Fibroblast of mammary gland (primary cell): ENCODE data around the gene RFNG.

Experiments used
- DNase-seq: peaks from one replicate; pipeline ENCODE4 v3.0.0-alpha.2; 2010; ENCODE audit warnings: low read depth
- H3K4me3 ChIP-seq: 2 replicates; pipeline ENCODE4 v1.5.1; 2011; ENCODE audit warnings: low read depth, mild to moderate bottlenecking, low read length, moderate library complexity; ENCODE audit not compliant: control insufficient read depth
- TF ChIP-seq, protein P1 (sequence below): conservative IDR thresholded peaks from 2 replicates; pipeline ENCODE4 v1.5.1; 2011; ENCODE audit warnings: low read depth, low read length, inconsistent platforms; ENCODE audit not compliant: control insufficient read depth, insufficient read depth

Gene RFNG

GRCh38 chr17:82013341-82013740 is 38.3 kb downstream of the RFNG start:
- H3K4me3 ChIP-seq = no peak overlapping the region
- DNase-seq = no peak
- TF ChIP-seq, protein P1, sequence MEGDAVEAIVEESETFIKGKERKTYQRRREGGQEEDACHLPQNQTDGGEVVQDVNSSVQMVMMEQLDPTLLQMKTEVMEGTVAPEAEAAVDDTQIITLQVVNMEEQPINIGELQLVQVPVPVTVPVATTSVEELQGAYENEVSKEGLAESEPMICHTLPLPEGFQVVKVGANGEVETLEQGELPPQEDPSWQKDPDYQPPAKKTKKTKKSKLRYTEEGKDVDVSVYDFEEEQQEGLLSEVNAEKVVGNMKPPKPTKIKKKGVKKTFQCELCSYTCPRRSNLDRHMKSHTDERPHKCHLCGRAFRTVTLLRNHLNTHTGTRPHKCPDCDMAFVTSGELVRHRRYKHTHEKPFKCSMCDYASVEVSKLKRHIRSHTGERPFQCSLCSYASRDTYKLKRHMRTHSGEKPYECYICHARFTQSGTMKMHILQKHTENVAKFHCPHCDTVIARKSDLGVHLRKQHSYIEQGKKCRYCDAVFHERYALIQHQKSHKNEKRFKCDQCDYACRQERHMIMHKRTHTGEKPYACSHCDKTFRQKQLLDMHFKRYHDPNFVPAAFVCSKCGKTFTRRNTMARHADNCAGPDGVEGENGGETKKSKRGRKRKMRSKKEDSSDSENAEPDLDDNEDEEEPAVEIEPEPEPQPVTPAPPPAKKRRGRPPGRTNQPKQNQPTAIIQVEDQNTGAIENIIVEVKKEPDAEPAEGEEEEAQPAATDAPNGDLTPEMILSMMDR = no peak

DNA sequence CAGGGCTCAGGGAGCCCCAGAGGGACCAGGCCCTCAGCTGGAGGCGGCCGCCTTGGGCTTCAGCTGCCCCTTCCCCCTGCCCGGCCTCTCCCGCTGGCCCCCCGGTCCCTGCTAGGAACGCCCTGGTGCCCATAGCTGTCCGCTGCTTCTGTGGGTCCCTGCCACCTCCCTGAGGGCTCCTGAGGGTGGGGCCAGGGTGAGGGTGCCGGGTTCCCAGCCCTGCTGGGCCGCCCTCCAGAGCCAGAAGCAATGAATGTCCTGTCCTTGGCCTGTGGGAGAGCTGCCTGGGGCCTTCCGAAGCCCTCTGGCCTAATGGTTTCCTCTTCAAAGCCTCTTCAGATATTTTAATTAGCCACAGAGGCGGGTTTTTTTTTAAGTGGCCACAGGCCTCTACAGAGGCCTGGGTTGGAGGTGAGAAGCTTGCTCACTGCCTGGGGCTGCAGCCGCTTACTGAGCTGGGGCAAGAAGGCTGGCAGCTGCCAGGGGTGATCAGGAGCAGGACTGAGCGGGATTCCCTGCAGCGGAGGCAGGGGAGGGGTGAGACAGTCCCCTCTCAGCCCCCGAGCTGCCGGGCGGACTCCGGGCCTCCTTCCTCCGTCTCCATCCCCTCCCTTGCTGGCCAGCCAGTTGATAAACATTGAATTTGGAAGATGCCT is 38.8 kb downstream of the RFNG start:
- no peak for DNase-seq
- TF ChIP-seq, protein P1 = no peak
- H3K4me3 ChIP-seq = no peak overlapping the region

GRCh38 chr17:82012261-82012639 is 39.4 kb downstream of the RFNG start:
- no peak overlapping the region for H3K4me3 ChIP-seq
- DNase-seq = no peak
- TF ChIP-seq, protein P1 = no peak

DNA sequence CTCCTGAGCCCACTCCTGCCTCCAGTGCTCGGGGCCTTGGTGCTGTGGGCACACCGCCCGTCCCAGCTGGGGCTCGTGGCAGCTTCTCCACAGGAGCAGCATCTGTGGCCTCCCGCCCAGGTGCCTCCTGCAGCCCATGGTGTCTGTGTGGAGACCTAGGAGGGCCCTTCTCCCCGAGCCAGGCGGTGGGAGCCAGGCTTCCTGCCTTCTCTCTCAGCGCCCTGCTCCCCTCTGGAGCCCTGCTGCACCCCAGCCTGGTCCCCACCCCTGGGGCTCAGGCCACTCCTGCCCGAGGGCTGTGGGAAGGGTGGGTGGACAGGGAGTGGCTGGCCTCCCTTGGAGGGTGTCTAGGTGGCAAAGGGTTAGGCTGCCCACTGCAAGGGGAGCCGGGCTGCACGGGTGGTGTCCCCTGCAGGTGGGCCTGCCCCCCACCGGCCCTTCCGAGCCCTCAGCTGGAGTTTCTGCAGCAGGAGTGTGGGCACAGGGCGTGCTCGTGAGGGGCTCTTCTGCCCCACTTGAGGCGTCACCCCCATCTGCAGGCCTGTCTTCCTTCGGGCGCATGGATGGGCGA is 39.9 kb downstream of the RFNG start:
- TF ChIP-seq, protein P1 = no peak
- no peak overlapping the region for H3K4me3 ChIP-seq
- DNase-seq = no peak

- TF ChIP-seq, protein P1 = no peak
- no peak for DNase-seq
- H3K4me3 ChIP-seq = no peak overlapping the region
Measured at GRCh38 chr17:82010575-82011525, 40.8 kb downstream of the RFNG start.

- TF ChIP-seq, protein P1 = no peak
- DNase-seq = no peak
- H3K4me3 ChIP-seq = no peak overlapping the region
Measured at GRCh38 chr17:82009413-82009812, 42.2 kb downstream of the RFNG start.
